Right atrium auricular region (tissue), 2 donors: Measurements from ENCODE around the gene GSS. TPM values are rescaled to one million over a fixed set of nuclear protein-coding genes. Genes with fewer than 3 reads are reported as not detected.

Experiments used
- DNase-seq: peaks from one replicate; pipeline ENCODE4 v3.0.0-alpha.2; 2019; ENCODE audit warnings: low spot score
- H3K27ac ChIP-seq, 2 donors: fragments of 200-600 bp; sonication (generic); 1 replicate in 1 of 2; 2 replicates in 1 of 2; pipeline ENCODE4 v1.5.1; 2016 to 2019
- H3K27me3 ChIP-seq, 2 donors: fragments of 200-600 bp; sonication (generic); one replicate each; pipeline versions ENCODE4 v1.5.1 to v1.6.0; 2017 to 2019
- H3K36me3 ChIP-seq: fragments of 200-600 bp; sonication (generic); one replicate; pipeline ENCODE4 v1.5.1; 2016
- H3K4me1 ChIP-seq, 2 donors: fragments of 200-600 bp; sonication (generic); one replicate each; pipeline versions ENCODE4 v1.5.1 to v1.6.0; 2017 to 2019
- H3K4me3 ChIP-seq, 2 donors: fragments of 200-600 bp; sonication (generic); 1 replicate in 1 of 2; 2 replicates in 1 of 2; pipeline ENCODE4 v1.5.1; 2017 to 2019; ENCODE audit warnings: mild to moderate bottlenecking in 1 of 2, moderate library complexity in 1 of 2
- H3K9me3 ChIP-seq, 2 donors: fragments of 200-600 bp; sonication (generic); one replicate each; pipeline ENCODE4 v1.5.1; 2019
- total RNA-seq, 2 donors: library from RNA; depleted of rRNA; stranded (reverse); fragments of >200 nt; gene quantifications; one replicate each; pipeline ENCODE4 v1.1.0, GENCODE V29; 2016
- TF ChIP-seq, protein P1 (sequence below), 2 donors: fragments of 200-600 bp; sonication (generic); IDR thresholded peaks; one replicate each; pipeline ENCODE4 v1.5.1; 2019; ENCODE audit warnings: antibody characterized with exemption in 2 of 2

GSS gene
- total RNA-seq, 2 donors from 2014 or later = 23.0 to 38.3 TPM

DNA sequence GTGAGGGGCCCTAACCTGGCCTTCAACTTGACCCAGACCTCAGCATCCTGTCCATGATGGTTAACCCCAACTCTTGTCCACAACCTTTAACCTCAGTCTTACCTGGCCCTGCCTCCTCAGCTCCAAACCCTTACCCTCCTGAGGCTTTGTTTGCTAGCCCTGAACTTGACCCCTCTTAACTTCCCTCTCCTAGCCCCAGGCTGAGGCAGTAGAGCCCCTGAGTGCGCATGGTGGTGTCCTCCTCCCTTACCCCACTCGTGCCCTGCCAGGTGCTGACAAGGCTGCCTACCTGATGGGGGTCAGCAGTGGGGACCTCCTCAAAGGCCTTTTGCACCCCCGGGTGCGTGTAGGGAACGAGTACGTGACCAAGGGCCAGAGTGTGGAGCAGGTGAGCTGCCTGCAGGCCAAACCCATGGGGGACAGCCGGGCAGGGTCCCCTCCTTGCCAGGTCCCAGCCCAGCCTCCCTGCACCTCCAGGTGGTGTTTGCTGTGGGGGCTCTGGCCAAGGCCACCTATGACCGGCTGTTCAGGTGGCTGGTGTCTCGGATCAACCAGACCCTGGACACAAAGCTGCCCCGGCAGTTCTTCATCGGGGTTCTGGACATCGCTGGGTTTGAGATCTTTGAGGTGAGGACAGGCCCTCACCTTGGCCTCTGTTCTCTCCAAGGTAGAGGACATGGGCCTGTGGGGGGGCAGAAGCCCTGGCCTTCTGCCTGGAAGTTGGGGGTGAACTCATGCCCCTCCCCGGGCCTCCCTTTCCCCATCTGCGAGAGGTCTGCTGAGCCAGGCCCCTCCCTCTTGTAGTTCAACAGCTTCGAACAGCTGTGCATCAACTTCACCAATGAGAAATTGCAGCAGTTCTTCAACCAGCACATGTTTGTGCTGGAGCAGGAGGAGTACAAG, 31.9 kb upstream of the GSS start:
- peaks cover 48% of the 10 kb centered on the region for H3K36me3 ChIP-seq
- no peaks in the 10 kb centered on the region for H3K9me3 ChIP-seq
- H3K27me3 ChIP-seq = no peaks in the 10 kb centered on the region
- peaks cover 0 to 47% of the 10 kb centered on the region in 2 donors for H3K4me1 ChIP-seq
- H3K27ac ChIP-seq = peak overlapping the region in 1 of 2 donors; percentile 85
- TF ChIP-seq, protein P1, sequence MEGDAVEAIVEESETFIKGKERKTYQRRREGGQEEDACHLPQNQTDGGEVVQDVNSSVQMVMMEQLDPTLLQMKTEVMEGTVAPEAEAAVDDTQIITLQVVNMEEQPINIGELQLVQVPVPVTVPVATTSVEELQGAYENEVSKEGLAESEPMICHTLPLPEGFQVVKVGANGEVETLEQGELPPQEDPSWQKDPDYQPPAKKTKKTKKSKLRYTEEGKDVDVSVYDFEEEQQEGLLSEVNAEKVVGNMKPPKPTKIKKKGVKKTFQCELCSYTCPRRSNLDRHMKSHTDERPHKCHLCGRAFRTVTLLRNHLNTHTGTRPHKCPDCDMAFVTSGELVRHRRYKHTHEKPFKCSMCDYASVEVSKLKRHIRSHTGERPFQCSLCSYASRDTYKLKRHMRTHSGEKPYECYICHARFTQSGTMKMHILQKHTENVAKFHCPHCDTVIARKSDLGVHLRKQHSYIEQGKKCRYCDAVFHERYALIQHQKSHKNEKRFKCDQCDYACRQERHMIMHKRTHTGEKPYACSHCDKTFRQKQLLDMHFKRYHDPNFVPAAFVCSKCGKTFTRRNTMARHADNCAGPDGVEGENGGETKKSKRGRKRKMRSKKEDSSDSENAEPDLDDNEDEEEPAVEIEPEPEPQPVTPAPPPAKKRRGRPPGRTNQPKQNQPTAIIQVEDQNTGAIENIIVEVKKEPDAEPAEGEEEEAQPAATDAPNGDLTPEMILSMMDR (IDR thresholded peaks at IDR 0.05) = no peak
- H3K4me3 ChIP-seq = no peak overlapping the region
- DNase-seq = no peak

DNA sequence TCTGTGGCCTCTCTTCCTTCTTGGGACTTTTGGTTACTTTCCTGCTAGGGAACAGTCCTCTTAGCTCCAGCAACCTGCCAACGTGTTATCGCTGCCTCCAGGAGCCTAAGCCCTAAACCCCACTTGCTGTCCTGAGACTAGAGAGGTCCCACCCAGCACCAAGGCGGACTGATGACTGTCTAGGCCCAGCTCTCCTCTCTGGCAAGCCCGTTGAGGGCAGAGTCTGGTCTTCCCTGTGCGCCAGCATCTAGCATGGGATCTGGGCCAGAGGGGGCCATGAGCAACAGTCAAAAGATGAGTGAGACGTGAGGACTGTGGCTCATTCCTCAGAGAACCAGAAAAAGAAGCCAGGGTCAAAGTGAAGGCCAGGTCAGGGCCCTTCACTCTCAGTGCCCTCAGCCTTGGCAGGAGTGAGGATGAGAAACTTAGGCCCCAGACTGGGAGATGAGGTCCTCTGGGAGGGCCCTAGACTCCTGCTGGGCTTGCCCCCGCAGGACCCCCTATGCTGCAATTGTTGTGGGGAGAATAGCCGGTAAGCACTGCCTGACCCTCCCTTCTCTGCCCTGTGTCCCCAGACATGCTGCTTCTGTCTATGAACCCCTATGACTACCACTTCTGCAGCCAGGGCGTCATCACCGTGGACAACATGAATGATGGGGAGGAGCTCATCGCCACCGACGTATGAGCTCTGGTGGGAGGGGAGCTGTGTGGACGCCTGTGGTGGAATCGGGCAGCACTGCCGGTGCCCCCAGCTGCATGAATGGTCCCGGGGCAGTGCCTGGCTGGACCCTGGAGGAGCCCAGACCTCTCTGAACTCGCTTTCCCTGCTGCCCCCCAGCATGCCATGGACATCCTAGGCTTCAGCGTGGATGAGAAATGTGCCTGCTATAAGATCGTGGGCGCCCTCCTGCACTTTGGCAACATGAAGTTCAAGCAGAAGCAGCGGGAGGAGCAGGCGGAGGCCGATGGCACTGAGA, 31.0 kb upstream of the GSS start:
- Histone ChIP-seq H3K27ac (peak overlapping the region; percentile 85 to 98), H3K4me3 (no peak overlapping the region), H3K27me3 (no peaks in the 10 kb centered on the region), H3K4me1 (peaks cover 0 to 53% of the 10 kb centered on the region in 2 donors), H3K36me3 (peaks cover 44% of the 10 kb centered on the region), H3K9me3 (no peaks in the 10 kb centered on the region)
- no peak for DNase-seq
- TF ChIP-seq, protein P1 (IDR thresholded peaks at IDR 0.05) = no peak

DNA sequence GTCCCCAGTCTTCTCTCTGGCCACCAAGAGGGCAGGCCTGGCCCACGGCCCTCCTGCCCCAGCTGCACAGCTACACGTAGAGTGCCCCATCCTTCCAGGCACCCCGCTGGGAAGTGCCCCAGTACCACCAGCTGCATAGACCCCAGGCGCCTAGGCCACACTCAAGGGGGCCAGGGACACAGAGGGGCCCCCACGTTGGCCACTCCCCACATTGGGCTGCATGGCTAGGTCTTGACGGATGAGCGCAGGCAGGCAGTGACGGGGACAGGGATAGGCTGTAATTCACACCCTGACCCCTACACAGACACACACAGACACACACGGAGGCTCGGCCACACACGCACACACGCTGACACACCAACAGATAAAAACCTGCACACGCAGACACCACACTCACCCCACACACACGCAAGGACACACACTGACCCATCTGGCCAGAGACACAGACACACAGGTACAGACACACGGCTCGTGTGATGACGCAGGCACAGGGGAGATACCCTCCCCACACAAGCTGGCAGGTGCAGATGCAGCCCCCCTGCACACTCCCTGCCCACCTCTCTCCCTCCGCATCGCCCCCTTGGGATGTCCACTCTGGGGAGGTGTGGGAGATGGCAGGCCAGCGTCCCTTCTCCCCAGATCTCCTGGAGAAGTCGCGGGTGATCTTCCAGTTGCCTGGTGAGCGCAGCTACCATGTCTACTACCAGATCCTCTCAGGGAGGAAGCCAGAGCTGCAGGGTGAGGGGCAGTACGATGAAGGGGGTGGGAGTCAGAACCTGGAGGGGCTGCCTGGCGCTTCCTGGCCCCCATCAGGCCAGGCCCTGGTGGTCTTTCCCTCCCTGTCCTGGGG, 30.1 kb upstream of the GSS start:
- no peak overlapping the region for H3K4me3 ChIP-seq
- no peaks in the 10 kb centered on the region for H3K9me3 ChIP-seq
- DNase-seq = no peak
- peaks cover 0 to 55% of the 10 kb centered on the region in 2 donors for H3K4me1 ChIP-seq
- H3K36me3 ChIP-seq = peaks cover 38% of the 10 kb centered on the region
- no peaks in the 10 kb centered on the region for H3K27me3 ChIP-seq
- H3K27ac ChIP-seq = peak overlapping the region; percentile 85 to 98
- TF ChIP-seq, protein P1 (IDR thresholded peaks at IDR 0.05) = no peak

DNA sequence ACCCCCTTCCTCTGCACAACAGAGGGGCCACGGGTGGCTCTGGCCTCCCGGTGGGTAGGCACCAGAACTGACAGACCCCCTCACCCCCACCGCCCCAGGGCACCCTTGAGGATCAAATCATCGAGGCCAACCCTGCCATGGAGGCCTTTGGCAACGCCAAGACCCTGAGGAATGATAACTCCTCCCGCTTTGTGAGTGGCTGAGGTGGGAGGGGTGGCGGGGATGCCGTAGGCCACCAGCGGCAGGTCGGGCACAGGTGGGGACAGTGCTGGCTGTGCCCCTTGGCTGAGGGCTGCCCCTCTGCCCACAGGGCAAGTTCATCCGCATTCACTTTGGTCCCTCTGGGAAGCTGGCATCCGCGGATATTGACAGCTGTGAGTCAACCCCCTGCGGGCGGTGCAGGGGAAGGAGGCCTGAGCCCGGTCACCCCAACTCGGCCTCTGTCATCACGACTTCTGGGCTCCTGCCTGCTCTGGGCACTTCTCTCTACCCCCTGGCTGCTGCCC, 29.2 kb upstream of the GSS start:
- peak overlapping the region; percentile 85 to 98 for H3K27ac ChIP-seq
- H3K4me1 ChIP-seq = peaks cover 0 to 61% of the 10 kb centered on the region in 2 donors
- H3K36me3 ChIP-seq = peaks cover 29% of the 10 kb centered on the region
- H3K27me3 ChIP-seq = no peaks in the 10 kb centered on the region
- no peak overlapping the region for H3K4me3 ChIP-seq
- TF ChIP-seq, protein P1 (IDR thresholded peaks at IDR 0.05) = no peak
- no peak for DNase-seq
- no peaks in the 10 kb centered on the region for H3K9me3 ChIP-seq
